GM19467 (cell line): Measurements from ENCODE around the gene MAMLD1.

Experiments
- ATAC-seq: cut with Tn5 transposase; IDR thresholded peaks from one replicate; pipeline ENCODE4 v1.9.1; 2021; ENCODE audit warnings: mild to moderate bottlenecking, moderate library complexity; ENCODE audit not compliant: unreplicated experiment

The MAMLD1 gene

GRCh38 chrX:150377005-150377404 is 13.9 kb downstream of the MAMLD1 start:
- no peak for ATAC-seq

GRCh38 chrX:150405006-150405405 is 41.9 kb downstream of the MAMLD1 start:
- no peak for ATAC-seq

GRCh38 chrX:150405576-150405975 is 42.5 kb downstream of the MAMLD1 start:
- no peak for ATAC-seq

GRCh38 chrX:150406596-150406995 is 43.5 kb downstream of the MAMLD1 start:
- ATAC-seq = no peak

DNA sequence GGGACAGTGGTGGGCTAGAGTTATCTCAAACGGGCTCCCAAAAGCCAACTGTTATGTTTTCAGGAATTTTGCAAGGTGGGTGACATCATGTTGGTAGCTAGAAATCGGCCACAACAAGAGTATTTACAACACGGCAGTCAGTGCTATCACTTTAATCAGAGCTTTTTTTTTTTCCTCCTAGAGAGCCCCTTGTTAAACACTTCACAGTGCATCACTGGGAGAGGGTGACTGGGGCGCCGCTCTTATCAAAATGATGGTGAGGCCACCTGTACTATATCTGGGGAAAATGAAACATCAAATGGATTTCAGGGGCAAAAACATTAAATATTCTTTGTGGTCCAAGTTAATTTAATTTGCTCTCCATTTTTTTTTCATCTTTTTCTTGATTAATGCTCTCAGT is 44.9 kb downstream of the MAMLD1 start:
- ATAC-seq = no peak

GRCh38 chrX:150408561-150408960 is 45.4 kb downstream of the MAMLD1 start:
- ATAC-seq = no peak

- no peak for ATAC-seq
Measured at GRCh38 chrX:150409486-150409885, 46.4 kb downstream of the MAMLD1 start.

DNA sequence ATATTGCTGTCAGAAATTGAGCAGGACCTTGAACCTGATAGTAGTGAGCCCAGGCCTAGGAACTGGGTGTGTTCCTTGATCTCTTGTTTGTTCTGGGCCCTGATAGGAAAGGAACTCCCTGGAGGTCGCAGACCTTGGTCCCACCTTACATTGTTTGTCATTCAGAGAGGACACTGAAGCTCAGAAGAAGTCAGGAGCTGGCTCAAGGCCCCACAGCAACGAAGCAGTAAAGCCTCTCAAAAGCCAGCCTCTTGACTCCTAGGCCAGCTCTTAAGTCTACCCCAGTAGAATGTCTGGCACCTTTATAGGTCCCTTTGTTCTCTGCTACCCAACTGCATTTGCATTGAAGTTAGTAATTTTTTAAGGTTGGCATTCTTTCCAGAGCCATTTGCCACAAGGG is 46.8 kb downstream of the MAMLD1 start:
- no peak for ATAC-seq

DNA sequence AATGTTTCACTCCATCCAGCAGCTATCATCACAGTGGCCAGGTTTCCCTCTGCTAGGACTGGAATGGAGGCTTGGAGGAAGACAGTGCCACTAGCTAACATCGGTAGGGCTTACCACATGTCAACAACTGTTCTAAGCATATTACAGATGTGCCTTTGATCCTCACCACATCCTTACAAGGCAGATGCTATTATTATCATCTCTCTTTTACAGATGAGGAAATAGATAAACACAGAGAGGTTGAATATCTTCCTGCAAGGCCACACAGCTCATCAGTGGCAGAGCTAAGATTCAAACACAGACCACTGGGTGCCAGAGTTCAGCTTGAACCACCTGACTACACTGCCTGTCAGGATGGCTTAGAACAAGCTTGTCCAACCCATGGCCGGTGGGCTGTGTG is 47.4 kb downstream of the MAMLD1 start:
- no peak for ATAC-seq

DNA sequence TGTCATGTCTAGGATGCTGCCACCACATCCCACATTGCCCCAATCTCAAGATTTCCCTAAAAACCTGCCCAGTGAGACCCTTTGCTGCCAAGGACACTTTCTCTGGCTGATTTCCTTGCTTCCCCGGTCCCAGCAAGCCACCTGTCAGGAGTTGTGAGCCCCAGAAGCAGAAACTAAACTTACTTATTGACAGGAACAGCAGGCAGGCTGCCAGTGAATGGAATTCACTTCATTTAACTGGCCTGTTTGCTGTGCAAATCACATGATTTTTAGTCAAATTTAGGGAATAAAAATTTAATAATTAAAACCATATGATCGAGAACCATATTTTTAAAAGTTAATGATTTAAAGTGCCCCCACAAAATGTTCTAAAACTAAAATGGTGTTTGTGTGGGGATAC is 48.5 kb downstream of the MAMLD1 start:
- no peak for ATAC-seq

DNA sequence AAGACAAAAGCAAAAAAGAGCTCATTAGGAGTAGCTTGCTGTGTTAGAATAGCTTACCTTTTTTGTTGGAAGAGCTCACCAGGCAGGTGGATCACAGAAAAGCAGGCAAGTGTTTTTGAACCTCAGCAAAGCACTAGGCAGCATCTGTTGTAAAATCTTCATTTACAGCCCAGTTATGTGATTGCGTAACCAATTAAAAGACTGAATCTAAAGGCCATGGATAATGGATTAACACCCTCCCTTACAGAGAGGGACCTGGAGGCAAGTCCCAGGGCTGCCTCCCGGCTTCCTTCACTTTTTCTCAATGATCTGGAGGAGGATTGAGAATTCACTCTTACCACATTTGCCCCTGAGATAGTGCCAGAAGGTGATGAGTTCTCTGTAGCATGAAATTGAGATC is 51.1 kb downstream of the MAMLD1 start:
- no peak for ATAC-seq

DNA sequence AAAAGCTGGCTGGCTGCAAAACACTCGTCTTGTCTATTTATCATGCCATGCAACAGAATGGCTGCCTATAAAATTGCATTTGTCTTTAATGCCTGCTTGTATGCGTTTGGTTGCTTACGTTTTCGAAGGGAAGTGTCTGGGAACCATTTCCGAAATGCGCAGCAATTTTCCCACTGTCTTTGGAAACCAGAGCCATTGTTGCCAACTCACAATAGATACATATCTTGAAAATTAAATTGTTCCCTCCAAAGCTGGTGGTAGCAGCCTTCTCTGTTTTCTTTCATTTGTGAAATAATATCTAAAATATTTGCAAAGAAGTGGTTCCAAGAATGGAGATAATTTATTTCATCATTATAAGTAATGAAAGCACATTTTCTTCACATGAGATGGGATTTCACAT is 53.4 kb downstream of the MAMLD1 start:
- ATAC-seq = no peak

DNA sequence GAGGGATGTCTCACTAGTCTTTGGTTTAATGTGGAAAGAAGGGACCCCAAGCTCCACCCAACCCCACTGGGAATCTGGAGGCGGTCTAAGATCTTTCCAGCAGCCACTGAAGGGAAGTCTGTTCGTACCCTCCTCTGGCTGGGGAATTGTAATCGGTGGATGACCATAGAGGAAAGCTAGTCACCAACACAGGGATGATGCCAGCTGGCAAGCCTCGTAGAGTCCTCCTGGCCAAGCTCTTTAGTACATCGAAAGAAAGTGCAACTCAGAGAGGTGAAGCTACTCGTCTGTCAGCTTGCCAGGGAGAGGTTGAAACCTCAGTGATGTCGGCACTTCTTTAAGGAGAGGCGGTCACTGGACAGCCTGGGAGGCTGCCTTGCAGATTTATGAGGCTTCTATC is 58.7 kb downstream of the MAMLD1 start:
- no peak for ATAC-seq

- no peak for ATAC-seq
Measured at GRCh38 chrX:150429594-150429993, 66.5 kb downstream of the MAMLD1 start.

GRCh38 chrX:150436195-150436594 is 73.1 kb downstream of the MAMLD1 start:
- no peak for ATAC-seq

- ATAC-seq = no peak
Measured at GRCh38 chrX:150438165-150438564, 75.0 kb downstream of the MAMLD1 start.

DNA sequence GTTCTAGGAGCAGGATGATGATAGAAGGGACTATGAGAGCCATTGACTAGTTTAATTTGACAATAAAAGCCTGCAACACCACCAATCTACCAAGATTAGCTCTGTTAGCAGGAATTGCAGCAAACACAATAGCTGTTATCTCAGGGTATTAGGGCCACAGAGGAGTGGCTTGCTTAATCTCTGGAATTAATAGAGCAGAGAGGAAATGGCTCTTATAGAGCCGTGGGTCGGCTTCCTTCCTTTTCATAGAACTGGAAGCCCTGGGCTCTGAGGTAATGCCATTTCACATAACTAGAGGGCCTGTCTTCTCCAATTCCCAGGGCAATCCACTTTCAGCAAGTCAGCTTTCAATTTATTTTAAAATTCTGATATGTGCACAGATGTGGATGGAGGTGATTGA is 83.0 kb downstream of the MAMLD1 start:
- no peak for ATAC-seq

DNA sequence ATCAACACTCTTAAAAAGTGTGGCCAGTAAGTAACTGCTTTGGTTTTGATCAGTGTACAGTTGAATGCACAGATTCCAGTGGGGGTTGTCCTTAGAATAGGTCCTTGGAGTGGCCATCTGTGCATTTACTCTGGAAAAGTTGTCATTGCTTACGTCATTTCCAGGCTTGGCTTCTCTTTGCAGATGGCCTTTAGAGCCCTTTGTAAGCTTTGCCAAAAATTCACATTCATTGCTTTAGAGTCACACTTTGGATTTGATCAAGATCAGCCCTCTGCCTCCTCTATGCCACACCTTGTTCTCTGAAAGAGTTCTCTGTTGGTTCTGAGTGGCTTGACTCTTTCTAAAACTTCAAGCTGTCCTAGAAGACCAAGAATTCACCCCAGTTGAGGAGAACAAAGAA is 83.9 kb downstream of the MAMLD1 start:
- no peak for ATAC-seq

- ATAC-seq = no peak
Measured at GRCh38 chrX:150449313-150449712, 86.2 kb downstream of the MAMLD1 start.

- ATAC-seq = no peak
Measured at GRCh38 chrX:150450519-150451177, 87.5 kb downstream of the MAMLD1 start.

DNA sequence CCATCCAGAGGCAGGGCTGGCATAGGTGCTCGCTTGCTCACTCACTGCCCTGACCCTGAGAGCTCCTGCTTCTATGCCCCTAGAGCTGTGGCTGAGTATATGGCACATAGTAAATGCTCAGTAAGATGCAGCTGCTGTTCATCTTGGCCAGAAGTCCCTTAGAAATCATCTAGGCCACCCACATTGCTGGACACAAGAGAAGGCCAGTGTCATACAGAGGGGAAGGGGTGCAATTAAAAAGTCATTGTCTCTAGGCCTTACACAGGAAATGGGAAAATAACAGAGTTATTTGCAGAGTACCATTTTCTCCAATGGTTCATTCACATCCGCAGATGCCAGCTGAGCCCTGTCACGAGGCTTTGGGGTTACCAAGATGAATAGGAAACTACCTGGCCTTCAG is 88.8 kb downstream of the MAMLD1 start:
- ATAC-seq = no peak

DNA sequence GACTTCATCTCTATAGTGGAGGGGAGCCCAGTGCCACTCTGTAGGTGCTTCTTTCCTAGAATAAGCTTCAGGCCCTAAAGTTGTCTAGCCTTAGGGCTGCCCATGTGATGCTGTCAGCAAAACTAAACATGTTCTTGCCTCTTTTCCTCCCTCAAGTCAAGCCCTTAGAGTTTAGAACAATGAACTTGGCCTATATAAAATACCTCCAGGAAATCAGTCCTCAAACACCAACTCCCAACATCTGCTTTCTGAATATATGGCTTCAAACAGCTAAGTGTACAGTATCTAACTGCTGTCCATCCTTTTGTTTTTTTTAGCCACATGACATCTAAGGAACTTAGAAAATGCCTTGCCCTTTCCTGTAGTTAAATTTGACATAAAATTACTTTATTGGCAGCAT is 91.0 kb downstream of the MAMLD1 start:
- no peak for ATAC-seq

- ATAC-seq = no peak
Measured at GRCh38 chrX:150454508-150455214, 91.5 kb downstream of the MAMLD1 start.
